BLaER1 (cell line): Measurements from ENCODE around the gene MT2A.

Experiments
- H3K27ac ChIP-seq: shearing (Covaris generic); formaldehyde crosslinking; 2 replicates; pipeline ENCODE4 v1.8.1; 2022
- H3K27me3 ChIP-seq: shearing (Covaris generic); formaldehyde crosslinking; 2 replicates; pipeline ENCODE4 v1.8.1; 2022
- H3K36me3 ChIP-seq: shearing (Covaris generic); formaldehyde crosslinking; 2 replicates; pipeline ENCODE4 v1.8.1; 2022
- H3K4me1 ChIP-seq: shearing (Covaris generic); formaldehyde crosslinking; 2 replicates; pipeline ENCODE4 v1.8.1; 2022
- H3K4me2 ChIP-seq: shearing (Covaris generic); formaldehyde crosslinking; 2 replicates; pipeline ENCODE4 v1.8.1; 2022
- H3K4me3 ChIP-seq: shearing (Covaris generic); formaldehyde crosslinking; 2 replicates; pipeline ENCODE4 v1.8.1; 2022
- H3K9ac ChIP-seq: shearing (Covaris generic); formaldehyde crosslinking; 2 replicates; pipeline ENCODE4 v1.8.1; 2022
- H3K9me3 ChIP-seq: shearing (Covaris generic); formaldehyde crosslinking; 2 replicates; pipeline ENCODE4 v1.8.1; 2022
- H4K20me1 ChIP-seq: shearing (Covaris generic); formaldehyde crosslinking; 2 replicates; pipeline ENCODE4 v1.8.1; 2022
- Cebpa-rat ChIP-seq: shearing (Covaris generic); IDR thresholded peaks from 2 replicates; pipeline ENCODE4 v1.8.1; 2022

Gene MT2A

DNA sequence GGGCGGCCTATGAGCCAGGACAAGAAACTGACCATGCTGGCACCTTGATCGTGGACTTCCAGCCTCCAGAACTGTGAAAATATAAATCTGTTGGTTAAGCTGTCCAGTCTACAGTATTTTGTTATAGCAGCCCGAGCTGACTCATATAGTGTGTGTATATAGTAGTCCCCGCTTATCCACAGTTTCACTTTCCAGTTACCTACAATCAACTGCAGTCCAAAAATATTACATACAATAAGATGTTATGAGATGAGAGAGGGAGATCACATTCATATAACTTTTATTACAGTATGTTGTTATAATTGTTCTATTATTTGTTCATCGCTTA, 14.1 kb upstream of the MT2A start:
- no peaks in the 10 kb centered on the region for H3K36me3 ChIP-seq
- no peaks in the 10 kb centered on the region; the same call in 1 of the 2 replicates for H3K4me1 ChIP-seq
- no peaks in the 10 kb centered on the region for H3K9me3 ChIP-seq
- H3K4me3 ChIP-seq = no peak overlapping the region
- no peak overlapping the region for H3K9ac ChIP-seq
- H3K27ac ChIP-seq = no peak overlapping the region
- H3K4me2 ChIP-seq = no peak overlapping the region
- H3K27me3 ChIP-seq = peaks cover 13% of the 10 kb centered on the region
- no peaks in the 10 kb centered on the region for H4K20me1 ChIP-seq
- no peak for TF ChIP-seq Cebpa-rat

DNA sequence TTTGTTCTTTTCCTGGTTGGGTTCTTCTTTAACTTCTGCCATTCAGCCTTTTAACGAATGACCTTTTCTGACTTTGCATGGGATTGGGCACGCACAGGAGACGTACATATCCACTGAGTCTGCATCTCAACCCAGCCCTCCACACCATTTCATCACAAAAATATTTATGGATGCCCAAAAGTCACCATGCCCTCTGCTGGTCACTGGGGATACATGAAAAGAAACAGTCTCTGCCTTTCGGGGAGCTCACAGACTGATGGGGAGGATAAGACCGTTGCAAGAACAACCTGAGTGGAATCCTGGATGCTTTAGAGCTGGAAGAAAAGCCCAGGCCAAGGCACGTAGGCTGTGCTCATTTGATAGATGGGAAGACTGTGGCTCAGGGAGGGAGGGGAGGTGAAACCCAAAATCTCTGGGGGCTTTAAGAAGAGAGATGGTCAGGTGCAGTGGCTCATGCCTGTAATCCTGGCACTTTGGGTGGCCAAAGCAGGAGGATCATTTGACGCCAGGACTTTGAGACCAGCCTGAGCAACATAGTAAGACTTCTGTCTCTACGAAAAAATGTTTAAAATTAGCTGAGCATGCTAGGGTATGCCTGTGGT, 7.9 kb upstream of the MT2A start:
- Histone ChIP-seq H3K27ac (no peak overlapping the region), H3K27me3 (no peaks in the 10 kb centered on the region), H3K4me2 (no peak overlapping the region), H3K4me3 (no peak overlapping the region), H3K36me3 (no peaks in the 10 kb centered on the region), H3K9me3 (no peaks in the 10 kb centered on the region), H4K20me1 (no peaks in the 10 kb centered on the region), H3K9ac (no peak overlapping the region), H3K4me1 (no peaks in the 10 kb centered on the region)
- TF ChIP-seq Cebpa-rat = no peak

DNA sequence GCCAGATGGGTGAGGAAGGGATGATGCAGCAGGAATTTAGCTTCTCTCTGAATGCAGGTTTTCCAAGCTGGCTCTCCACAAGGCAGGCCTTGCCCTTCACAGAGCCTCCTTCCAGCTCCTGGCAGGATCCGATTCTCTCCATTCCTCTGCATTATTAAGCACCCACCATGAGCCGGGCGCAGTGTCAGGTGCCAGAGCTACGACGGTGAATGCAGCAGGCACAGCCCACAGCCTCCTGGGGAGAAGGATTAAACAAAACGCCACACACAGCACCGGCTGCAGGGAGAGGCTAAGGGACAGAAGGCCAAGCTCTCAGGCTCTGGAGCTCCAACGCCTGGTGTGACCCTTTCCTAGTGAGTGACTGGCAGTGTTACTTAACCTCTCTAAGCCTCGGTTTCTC, 7.1 kb upstream of the MT2A start:
- H3K9ac ChIP-seq = no peak overlapping the region
- no peaks in the 10 kb centered on the region for H3K36me3 ChIP-seq
- H3K27ac ChIP-seq = no peak overlapping the region
- no peaks in the 10 kb centered on the region for H3K9me3 ChIP-seq
- no peaks in the 10 kb centered on the region for H3K4me1 ChIP-seq
- no peak for TF ChIP-seq Cebpa-rat
- no peak overlapping the region for H3K4me2 ChIP-seq
- H3K27me3 ChIP-seq = no peaks in the 10 kb centered on the region
- no peaks in the 10 kb centered on the region for H4K20me1 ChIP-seq
- no peak overlapping the region for H3K4me3 ChIP-seq

DNA sequence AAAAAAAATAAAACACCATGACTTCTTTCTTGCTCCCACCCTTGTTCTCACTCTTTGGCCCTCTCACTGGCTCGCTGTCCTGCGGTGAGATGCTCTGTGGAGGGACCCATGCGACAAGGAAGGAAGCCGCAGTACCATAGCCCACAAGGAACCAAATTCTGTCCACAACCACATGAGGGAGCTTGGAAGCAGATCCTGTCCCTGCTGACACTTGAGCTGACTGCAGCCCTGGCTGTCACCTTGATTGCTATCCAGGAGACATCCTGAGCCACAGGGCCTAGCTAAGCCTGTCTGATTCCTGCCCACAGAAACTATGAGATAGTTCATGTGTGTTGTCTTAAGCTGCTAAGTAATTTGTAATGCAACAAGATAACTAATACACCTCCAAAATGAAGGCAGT, 4.8 kb upstream of the MT2A start:
- Histone ChIP-seq H3K4me1 (peaks cover 15% of the 10 kb centered on the region), H3K36me3 (no peaks in the 10 kb centered on the region), H4K20me1 (no peaks in the 10 kb centered on the region), H3K27me3 (no peaks in the 10 kb centered on the region), H3K27ac (no peak overlapping the region), H3K4me3 (no peak overlapping the region), H3K4me2 (no peak overlapping the region), H3K9me3 (no peaks in the 10 kb centered on the region), H3K9ac (no peak overlapping the region)
- TF ChIP-seq Cebpa-rat = no peak

DNA sequence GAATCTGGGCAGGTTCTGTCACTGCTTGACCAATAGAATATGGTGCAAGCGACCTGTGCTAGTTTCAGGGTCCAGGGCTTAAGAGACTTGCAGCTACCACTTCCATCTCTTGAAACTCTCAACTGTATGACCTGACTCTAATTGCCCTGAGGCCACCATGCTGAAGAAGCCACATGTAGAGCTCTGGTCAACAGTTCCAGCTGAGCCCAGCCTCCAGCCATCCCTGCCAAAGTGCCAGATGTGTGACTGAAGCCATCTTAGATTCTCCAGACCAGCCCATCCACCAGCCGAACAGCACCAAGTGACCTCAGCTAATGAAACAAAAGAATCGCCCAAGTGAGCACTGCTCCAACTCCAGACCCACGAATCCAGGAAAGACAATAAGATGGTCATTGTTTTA, 3.4 kb upstream of the MT2A start:
- no peaks in the 10 kb centered on the region for H3K36me3 ChIP-seq
- no peak overlapping the region for H3K4me2 ChIP-seq
- no peaks in the 10 kb centered on the region for H3K9me3 ChIP-seq
- H3K9ac ChIP-seq = no peak overlapping the region
- no peaks in the 10 kb centered on the region for H3K27me3 ChIP-seq
- no peak overlapping the region for H3K27ac ChIP-seq
- H4K20me1 ChIP-seq = no peaks in the 10 kb centered on the region
- H3K4me3 ChIP-seq = no peak overlapping the region
- no peak for TF ChIP-seq Cebpa-rat
- H3K4me1 ChIP-seq = peaks cover 29% of the 10 kb centered on the region

DNA sequence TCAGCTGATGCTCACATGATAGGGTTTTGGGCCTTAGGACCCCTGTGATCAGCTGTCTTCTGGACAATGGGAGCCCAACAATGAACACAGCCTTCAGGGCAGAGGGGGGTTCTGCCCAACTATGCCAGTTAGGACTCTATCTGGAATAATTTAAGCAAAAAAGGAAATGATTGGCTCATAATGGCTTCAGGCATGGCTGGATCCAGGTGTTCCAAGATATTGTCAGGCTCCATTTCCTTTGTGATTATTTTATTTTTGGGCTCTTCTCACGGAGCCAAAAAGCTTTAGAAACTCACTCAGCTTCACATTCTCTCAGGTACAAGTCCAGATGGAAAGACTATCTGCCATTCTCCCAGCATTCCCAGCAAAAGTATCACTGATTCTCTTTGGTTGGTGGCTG, 2.9 kb upstream of the MT2A start:
- TF ChIP-seq Cebpa-rat = no peak
- Histone ChIP-seq H3K36me3 (no peaks in the 10 kb centered on the region), H3K4me2 (no peak overlapping the region), H3K9me3 (no peaks in the 10 kb centered on the region), H3K4me3 (no peak overlapping the region), H3K4me1 (peaks cover 34% of the 10 kb centered on the region), H3K27me3 (no peaks in the 10 kb centered on the region), H4K20me1 (no peaks in the 10 kb centered on the region), H3K9ac (no peak overlapping the region), H3K27ac (no peak overlapping the region)

DNA sequence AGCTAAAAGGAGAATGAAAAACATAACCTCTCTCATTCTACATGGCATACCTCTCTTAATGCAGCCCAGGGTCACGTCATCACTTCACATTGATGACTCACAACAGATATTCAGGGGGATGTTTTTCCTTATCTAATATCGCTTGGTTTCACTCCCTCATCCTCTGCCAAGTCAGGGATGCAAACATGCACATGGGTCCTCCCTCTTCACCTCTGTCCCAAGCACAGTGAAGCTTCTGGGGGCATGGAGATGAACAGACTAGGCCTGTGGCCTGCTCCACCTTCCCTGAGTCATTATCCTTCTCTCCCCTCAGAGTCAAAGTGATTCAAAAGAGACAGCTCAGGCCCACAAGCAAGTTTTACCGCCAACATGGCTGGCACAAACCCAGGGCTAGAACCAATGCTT, 2.3 kb upstream of the MT2A start:
- no peaks in the 10 kb centered on the region for H3K27me3 ChIP-seq
- H3K4me1 ChIP-seq = peaks cover 40% of the 10 kb centered on the region
- TF ChIP-seq Cebpa-rat = no peak
- no peak overlapping the region for H3K9ac ChIP-seq
- no peak overlapping the region for H3K4me2 ChIP-seq
- H3K4me3 ChIP-seq = no peak overlapping the region
- no peak overlapping the region for H3K27ac ChIP-seq
- no peaks in the 10 kb centered on the region for H3K9me3 ChIP-seq
- no peaks in the 10 kb centered on the region for H4K20me1 ChIP-seq
- no peaks in the 10 kb centered on the region for H3K36me3 ChIP-seq

DNA sequence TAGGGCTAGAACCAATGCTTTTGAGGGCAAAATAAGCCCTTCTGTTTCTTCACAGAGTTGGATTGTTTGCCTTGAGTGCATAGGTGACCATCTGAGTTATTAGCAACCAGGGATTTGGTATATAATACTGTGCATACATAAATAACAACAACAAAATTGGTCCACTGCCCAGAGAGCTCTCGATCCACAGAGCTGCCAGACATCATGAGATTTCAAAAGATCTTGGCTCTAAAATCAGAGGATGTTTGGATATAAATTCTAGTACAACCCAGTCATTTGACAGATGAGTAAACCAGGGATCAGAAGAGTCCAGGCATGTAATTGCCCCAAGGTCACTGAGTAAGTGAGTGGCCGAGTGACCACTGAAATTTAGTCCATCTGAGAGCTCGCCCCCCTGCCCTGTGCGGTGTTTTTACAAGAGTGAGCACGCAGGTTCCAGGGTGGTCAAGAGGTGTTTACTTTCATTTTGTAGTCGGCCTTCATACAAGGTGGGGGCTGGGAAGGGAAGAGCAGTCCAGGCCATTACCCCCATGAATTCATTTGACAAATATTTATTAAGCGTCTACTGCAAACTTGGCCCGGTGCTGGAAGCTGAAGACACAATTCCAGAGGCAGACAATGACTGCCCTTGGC, 1.8 kb upstream of the MT2A start:
- Histone ChIP-seq H3K4me2 (peak overlapping the region; percentile 100), H3K27me3 (no peaks in the 10 kb centered on the region), H4K20me1 (no peaks in the 10 kb centered on the region), H3K36me3 (no peaks in the 10 kb centered on the region), H3K9ac (no peak overlapping the region), H3K4me1 (peaks cover 45% of the 10 kb centered on the region), H3K4me3 (no peak overlapping the region), H3K27ac (no peak overlapping the region), H3K9me3 (no peaks in the 10 kb centered on the region)
- no peak for TF ChIP-seq Cebpa-rat

DNA sequence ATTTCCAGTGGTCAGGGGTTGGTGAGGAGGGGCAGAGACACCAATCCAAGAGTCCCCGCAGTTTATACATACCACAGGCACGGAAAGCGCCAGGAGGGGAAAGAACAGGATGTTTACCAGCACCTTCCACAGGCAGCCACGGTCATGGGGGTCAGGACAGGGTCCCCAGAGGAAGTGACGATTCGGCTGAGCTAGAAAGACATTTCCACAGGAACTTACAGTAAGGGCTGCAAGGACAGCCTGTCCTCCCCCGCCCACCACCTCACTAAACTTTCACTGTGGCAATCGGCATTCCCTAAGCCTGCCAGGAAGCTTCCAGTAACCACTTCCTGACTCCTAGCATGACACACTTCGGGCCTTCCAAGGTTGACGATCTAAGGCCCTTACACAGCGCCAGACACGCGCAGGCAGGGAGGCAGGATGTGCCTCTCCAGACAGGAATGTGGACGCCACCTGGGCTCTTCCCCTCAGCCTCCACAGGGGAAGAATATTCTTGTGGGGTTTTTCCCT, 1.2 kb upstream of the MT2A start:
- Histone ChIP-seq H3K9me3 (no peaks in the 10 kb centered on the region), H3K36me3 (no peaks in the 10 kb centered on the region), H4K20me1 (no peaks in the 10 kb centered on the region), H3K27me3 (no peaks in the 10 kb centered on the region), H3K27ac (no peak overlapping the region), H3K4me2 (peak overlapping the region; percentile 100), H3K4me1 (peaks cover 47% of the 10 kb centered on the region), H3K4me3 (no peak overlapping the region), H3K9ac (no peak overlapping the region)
- TF ChIP-seq Cebpa-rat = no peak

DNA sequence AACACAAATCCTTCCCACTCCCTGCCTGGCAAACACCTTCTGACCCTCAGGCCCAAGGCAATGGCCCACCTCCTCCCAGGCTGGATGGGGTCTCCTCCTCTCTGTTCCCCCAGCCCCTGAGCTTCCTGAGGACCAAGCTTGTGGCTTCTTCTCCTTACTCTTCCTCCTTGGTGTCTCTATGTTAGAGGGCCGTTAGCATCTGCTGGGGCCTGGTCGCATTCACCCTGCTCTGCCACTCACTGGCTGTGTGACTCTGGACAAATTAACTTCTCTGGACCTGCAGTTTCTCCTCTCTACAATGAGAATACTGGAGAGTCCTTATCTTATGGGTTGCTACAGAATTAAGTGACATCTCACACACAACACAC, 725 bp upstream of the MT2A start:
- Histone ChIP-seq H3K9ac (peak overlapping the region; percentile 62; the same call in 1 of the 2 replicates), H3K27ac (no peak overlapping the region), H3K4me1 (peaks cover 47% of the 10 kb centered on the region), H3K9me3 (no peaks in the 10 kb centered on the region), H3K4me3 (peak overlapping the region; percentile 70), H3K27me3 (no peaks in the 10 kb centered on the region), H3K4me2 (peak overlapping the region; percentile 100), H3K36me3 (no peaks in the 10 kb centered on the region), H4K20me1 (no peaks in the 10 kb centered on the region)
- no peak for TF ChIP-seq Cebpa-rat
